ENCODE measurements around the gene TPR. TPM values are rescaled to one million over a fixed set of nuclear protein-coding genes. Genes with fewer than 3 reads are reported as not detected.

Gene TPR
- total and polyA plus RNA-seq, 2 of the 8 experiments (the other 6 are each of a cell fraction or from before 2014, with no cell fraction given) = 57.1 to 102 TPM

GRCh38 chr1:186298851-186299250 lies 76.2 kb downstream of the TPR start:
- Histone ChIP-seq H3K79me1 (ENCODE audit: low read depth, low read length) (no peaks in the 10 kb centered on the region), H3K4me3 (ENCODE audit: extremely low read depth in 1 of 4, insufficient read depth in 2 of 4, low read depth in 3 of 4, low read length in 4 of 4) (no peak overlapping the region), H2BK20ac (ENCODE audit: low read length) (no peak overlapping the region), H4K5ac (ENCODE audit: insufficient read length, low read depth, low read length) (no peak overlapping the region), H3K18ac (ENCODE audit: extremely low read depth, low read length) (no peak overlapping the region), H2BK15ac (ENCODE audit: low read length) (no peak overlapping the region), H3K9me3 (ENCODE audit: insufficient read depth in 2 of 2, low read depth in 1 of 2, low read length in 1 of 2) (no peaks in the 10 kb centered on the region), H3K4me1 (replicated peaks in 1 of 4; ENCODE audit: control insufficient read depth in 3 of 4, insufficient read depth in 4 of 4, low read length in 3 of 4) (no peaks in the 10 kb centered on the region), H2AFZ (ENCODE audit: low read length) (no peak overlapping the region), H2BK12ac (ENCODE audit: low read depth, low read length) (no peak overlapping the region), H3K4me2 (ENCODE audit: insufficient read depth in 1 of 2, low read depth in 2 of 2, low read length in 2 of 2) (no peak overlapping the region), H3K14ac (ENCODE audit: insufficient read length) (no peak overlapping the region), H3K23me2 (ENCODE audit: low read depth, low read length) (no peaks in the 10 kb centered on the region), H4K8ac (ENCODE audit: extremely low read depth, insufficient read depth, low read length) (no peak overlapping the region), H2AK5ac (ENCODE audit: low read depth, low read length) (no peak overlapping the region), H4K20me1 (replicated peaks in 1 of 2; ENCODE audit: control insufficient read depth in 1 of 2, insufficient read depth in 2 of 2, low read length in 2 of 2) (no peaks in the 10 kb centered on the region), H3K9ac (replicated peaks in 1 of 4; ENCODE audit: extremely low read depth in 1 of 4, low read depth in 3 of 4, low read length in 3 of 4) (no peak overlapping the region), H3K27ac (ENCODE audit: low read depth, low read length) (no peak overlapping the region), H3K23ac (ENCODE audit: insufficient read length) (no peak overlapping the region), H2BK120ac (replicated peaks; ENCODE audit: low read depth, low read length) (no peak overlapping the region), H3K4ac (replicated peaks; ENCODE audit: insufficient read length, low read depth, low read length) (no peak overlapping the region), H4K91ac (replicated peaks; ENCODE audit: insufficient read length, low read length) (no peak overlapping the region), H3K79me2 (ENCODE audit: control insufficient read depth in 1 of 2, insufficient read depth in 2 of 2, low read length in 2 of 2) (no peaks in the 10 kb centered on the region), H2BK5ac (ENCODE audit: low read depth, low read length) (no peak overlapping the region), H3K27me3 (replicated peaks in 1 of 4; ENCODE audit: control insufficient read depth in 3 of 4, extremely low read depth in 1 of 4, insufficient read depth in 3 of 4, low read length in 3 of 4) (no peaks in the 10 kb centered on the region), H3K56ac (replicated peaks; ENCODE audit: insufficient read length, low read depth, low read length) (no peak overlapping the region), H3K36me3 (ENCODE audit: control insufficient read depth in 2 of 4, insufficient read depth in 4 of 4, low read length in 3 of 4) (no peaks in the 10 kb centered on the region)
- DNase-seq (ENCODE audit: low read depth in 1 of 2, low spot score in 2 of 2) = no peak
- ChIA-PET CTCF (ENCODE audit: partially characterized antibody) (no interaction called here), POLR2A (ENCODE audit: partially characterized antibody) (no interaction called here)
- WGBS, 2 experiments (ENCODE audit: extremely low coverage in 1 of 2, insufficient coverage in 1 of 2, insufficient read length in 1 of 2, insufficient replicate concordance in 2 of 2, low coverage in 1 of 2, low lambda C conversion rate in 2 of 2, missing lambda C conversion rate in 1 of 2) = 88% methylated on average over 1 of the region's 1 CpG; no CpG with 5 or more reads in 1 of the 2 experiments
- FAIRE-seq = no peak
- TF ChIP-seq POLR2AphosphoS5 (IDR thresholded peaks at IDR 0.05; ENCODE audit: low read depth, low read length) (no peak), EGR1 (IDR thresholded peaks at IDR 0.05; ENCODE audit: borderline replicate concordance, low read depth, low read length) (no peak), SIRT6 (IDR thresholded peaks at IDR 0.05; ENCODE audit: low read length) (no peak), KDM5A (IDR thresholded peaks at IDR 0.05; ENCODE audit: low read length) (no peak), SP2 (IDR thresholded peaks at IDR 0.05; ENCODE audit: low read length) (no peak), ASH2L (IDR thresholded peaks at IDR 0.05; ENCODE audit: low read length) (no peak), YY1 (IDR thresholded peaks at IDR 0.05; ENCODE audit: low read depth, low read length) (no peak), POU5F1 (IDR thresholded peaks at IDR 0.05; ENCODE audit: low read depth, low read length) (no peak), MAFK (IDR thresholded peaks at IDR 0.05; ENCODE audit: low read depth, low read length) (no peak), HDAC6 (IDR thresholded peaks at IDR 0.05; ENCODE audit: low read depth, low read length) (no peak), RBBP5 (IDR thresholded peaks at IDR 0.05; ENCODE audit: borderline replicate concordance, low read depth, low read length) (no peak), SUZ12 (IDR thresholded peaks at IDR 0.05; ENCODE audit: low read length) (no peak), TCF12 (IDR thresholded peaks at IDR 0.05; ENCODE audit: low read depth, low read length) (no peak), GABPA (IDR thresholded peaks at IDR 0.05; ENCODE audit: borderline replicate concordance, insufficient read depth, low read length) (no peak)
- TF ChIP-seq, protein P1, sequence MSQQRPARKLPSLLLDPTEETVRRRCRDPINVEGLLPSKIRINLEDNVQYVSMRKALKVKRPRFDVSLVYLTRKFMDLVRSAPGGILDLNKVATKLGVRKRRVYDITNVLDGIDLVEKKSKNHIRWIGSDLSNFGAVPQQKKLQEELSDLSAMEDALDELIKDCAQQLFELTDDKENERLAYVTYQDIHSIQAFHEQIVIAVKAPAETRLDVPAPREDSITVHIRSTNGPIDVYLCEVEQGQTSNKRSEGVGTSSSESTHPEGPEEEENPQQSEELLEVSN (IDR thresholded peaks at IDR 0.05) = no peak
